Natural killer cell (primary cell): ENCODE results near the gene AOPEP. TPM values are rescaled to one million over a fixed set of nuclear protein-coding genes. Genes with fewer than 3 reads are reported as not detected.

Experiments used
- ATAC-seq, 3 donors: fragments of 150-1000 bp in 2 of 3; fragments of 200-7000 bp in 1 of 3; cut with Tn5 transposase; 1 replicate in 1 of 3; 2 replicates in 2 of 3; pipeline ENCODE4 v1.10.0; 2021; ENCODE audit warnings: mild to moderate bottlenecking in 2 of 3, moderate library complexity in 2 of 3
- DNase-seq, 2 donors: peaks; one replicate each; pipeline versions ENCODE4 v3.0.0 to v3.0.0-alpha.2; 2013 to 2021; ENCODE audit warnings: mixed read lengths in 1 of 2
- H3K27ac ChIP-seq: one replicate; pipeline ENCODE4 v1.5.1; 2013; ENCODE audit warnings: mild to moderate bottlenecking, low read length
- H3K27me3 ChIP-seq: one replicate; pipeline ENCODE4 v1.6.1; 2013; ENCODE audit warnings: low read length; ENCODE audit not compliant: control insufficient read depth, insufficient read depth
- H3K36me3 ChIP-seq: one replicate; pipeline ENCODE4 v1.6.1; 2013; ENCODE audit warnings: low read length; ENCODE audit not compliant: control insufficient read depth, insufficient read depth
- H3K4me1 ChIP-seq: one replicate; pipeline ENCODE4 v1.6.1; 2013; ENCODE audit warnings: low read length; ENCODE audit not compliant: control insufficient read depth, insufficient read depth
- H3K4me3 ChIP-seq: one replicate; pipeline ENCODE4 v1.5.1; 2013; ENCODE audit warnings: low read length
- H3K9me3 ChIP-seq: one replicate; pipeline ENCODE4 v1.6.1; 2013; ENCODE audit warnings: low read length; ENCODE audit not compliant: control insufficient read depth, insufficient read depth
- H3K27ac Mint-ChIP-seq, 2 donors: one replicate each; pipeline ENCODE4 v1.8.0; 2022; ENCODE audit warnings: mild to moderate bottlenecking in 2 of 2, mixed read lengths in 2 of 2, moderate library complexity in 1 of 2
- H3K27me3 Mint-ChIP-seq, 2 donors: one replicate each; pipeline ENCODE4 v1.8.0; 2022; ENCODE audit warnings: low read depth in 2 of 2, mixed read lengths in 2 of 2
- H3K36me3 Mint-ChIP-seq: one replicate; pipeline ENCODE4 v1.8.0; 2022; ENCODE audit warnings: mixed read lengths
- H3K4me1 Mint-ChIP-seq, 2 donors: one replicate each; pipeline ENCODE4 v1.8.0; 2022; ENCODE audit warnings: mixed read lengths in 2 of 2
- H3K4me3 Mint-ChIP-seq: one replicate; pipeline ENCODE4 v1.8.0; 2022; ENCODE audit warnings: mild to moderate bottlenecking, moderate library complexity, mixed read lengths
- H3K9me3 Mint-ChIP-seq, 2 donors: one replicate each; pipeline ENCODE4 v1.8.0; 2022; ENCODE audit warnings: mixed read lengths in 2 of 2
- CTCF ChIP-seq: fragments of 200-600 bp; IDR thresholded peaks from one replicate; pipeline ENCODE4 v1.8.0; 2022; ENCODE audit warnings: antibody characterized with exemption
- WGBS: methylation state at CpG from one replicate; pipeline ENCODE4 v1.1.7; 2013; ENCODE audit warnings: missing lambda C conversion rate; ENCODE audit not compliant: insufficient coverage; 5-methylcytosine and 5-hydroxymethylcytosine counted together
- intact Hi-C: fragments of 100-400 bp; cut with micrococcal nuclease; formaldehyde crosslinking; loops from one replicate; pipeline ENCODE4 v1.14.2; 2022
- total RNA-seq, 4 donors: library from RNA; stranded (reverse); fragments of 120-200 nt in 1 of 4; gene quantifications; one replicate each; pipeline versions ENCODE4 v1.2.3 to v1.2.4, GENCODE V29; 2013 to 2022

Gene AOPEP
- total RNA-seq, 3 donors from 2014 or later (not counting 1 experiment from before 2014, with no cell fraction given): 20.1 to 22.6 (median 20.6) TPM

GRCh38 chr9:95130484-95130883 lies 404.0 kb downstream of the AOPEP start:
- Mint-ChIP-seq H3K4me3 (no peak overlapping the region), H3K27ac (no peak overlapping the region), H3K27me3 (no peaks in the 10 kb centered on the region), H3K4me1 (peaks cover 5% of the 10 kb centered on the region in 2 donors), H3K36me3 (no peaks in the 10 kb centered on the region), H3K9me3 (no peaks in the 10 kb centered on the region)
- H3K4me1 ChIP-seq: peaks cover 6% of the 10 kb centered on the region
- no peaks in the 10 kb centered on the region for H3K27me3 ChIP-seq
- intact Hi-C loops: loop anchor here (2.0 kb wide), 1 partner anchor 462 kb away; no protein-coding TSS in a partner anchor
- no peak for TF ChIP-seq CTCF
- DNase-seq: no peak
- ATAC-seq: no peak
- WGBS: 95% methylated on average over 4 of the region's 5 CpGs
- no peaks in the 10 kb centered on the region for H3K9me3 ChIP-seq
- no peaks in the 10 kb centered on the region for H3K36me3 ChIP-seq
- no peak overlapping the region for H3K27ac ChIP-seq
- no peak overlapping the region for H3K4me3 ChIP-seq

GRCh38 chr9:95131023-95131943 lies 404.8 kb downstream of the AOPEP start:
- no peaks in the 10 kb centered on the region for H3K36me3 Mint-ChIP-seq
- H3K27ac Mint-ChIP-seq: no peak overlapping the region
- no peaks in the 10 kb centered on the region for H3K36me3 ChIP-seq
- H3K4me3 Mint-ChIP-seq: no peak overlapping the region
- WGBS: 62% methylated on average over 5 of the region's 7 CpGs
- DNase-seq (peak; percentile 31 to 66), ATAC-seq (peak in 2 of 3 donors; percentile 56 to 62)
- no peaks in the 10 kb centered on the region for H3K9me3 Mint-ChIP-seq
- H3K27ac ChIP-seq: no peak overlapping the region
- H3K9me3 ChIP-seq: no peaks in the 10 kb centered on the region
- H3K4me1 ChIP-seq: peaks cover 6% of the 10 kb centered on the region
- intact Hi-C loops: loop anchor here (1.0 to 2.0 kb wide), 3 partner anchors 348 to 462 kb away; no protein-coding TSS in a partner anchor
- H3K4me3 ChIP-seq: no peak overlapping the region
- H3K27me3 Mint-ChIP-seq: no peaks in the 10 kb centered on the region
- no peaks in the 10 kb centered on the region for H3K27me3 ChIP-seq
- peak; percentile 79 for TF ChIP-seq CTCF
- H3K4me1 Mint-ChIP-seq: peaks cover 5% of the 10 kb centered on the region in 2 donors

- intact Hi-C loops: no loop called here
- H3K27me3 ChIP-seq: no peaks in the 10 kb centered on the region
- H3K4me3 ChIP-seq: no peak overlapping the region
- TF ChIP-seq CTCF: no peak
- no peaks in the 10 kb centered on the region for H3K36me3 ChIP-seq
- H3K9me3 Mint-ChIP-seq: no peaks in the 10 kb centered on the region
- H3K27me3 Mint-ChIP-seq: no peaks in the 10 kb centered on the region
- DNase-seq (no peak), ATAC-seq (peak in 1 of 3 donors; percentile 82)
- H3K4me3 Mint-ChIP-seq: no peak overlapping the region
- H3K27ac Mint-ChIP-seq: no peak overlapping the region
- 91% methylated on average over 15 of the region's 17 CpGs for whole genome bisulfite sequencing
- peaks cover 5% of the 10 kb centered on the region in 2 donors for H3K4me1 Mint-ChIP-seq
- no peaks in the 10 kb centered on the region for H3K9me3 ChIP-seq
- H3K36me3 Mint-ChIP-seq: no peaks in the 10 kb centered on the region
- peaks cover under 1% of the 10 kb centered on the region for H3K4me1 ChIP-seq
- no peak overlapping the region for H3K27ac ChIP-seq
Observed at GRCh38 chr9:95132366-95133324, 406.1 kb downstream of the AOPEP start.
